ENCODE measurements around the gene ABHD8. TPM values are rescaled to one million over a fixed set of nuclear protein-coding genes. Genes with fewer than 3 reads are reported as not detected.

The ABHD8 gene
- total and polyA plus RNA-seq, 2 of the 13 experiments (the other 11 are each of a cell fraction or from before 2014, with no cell fraction given) = 6.3 to 7.2 TPM

DNA sequence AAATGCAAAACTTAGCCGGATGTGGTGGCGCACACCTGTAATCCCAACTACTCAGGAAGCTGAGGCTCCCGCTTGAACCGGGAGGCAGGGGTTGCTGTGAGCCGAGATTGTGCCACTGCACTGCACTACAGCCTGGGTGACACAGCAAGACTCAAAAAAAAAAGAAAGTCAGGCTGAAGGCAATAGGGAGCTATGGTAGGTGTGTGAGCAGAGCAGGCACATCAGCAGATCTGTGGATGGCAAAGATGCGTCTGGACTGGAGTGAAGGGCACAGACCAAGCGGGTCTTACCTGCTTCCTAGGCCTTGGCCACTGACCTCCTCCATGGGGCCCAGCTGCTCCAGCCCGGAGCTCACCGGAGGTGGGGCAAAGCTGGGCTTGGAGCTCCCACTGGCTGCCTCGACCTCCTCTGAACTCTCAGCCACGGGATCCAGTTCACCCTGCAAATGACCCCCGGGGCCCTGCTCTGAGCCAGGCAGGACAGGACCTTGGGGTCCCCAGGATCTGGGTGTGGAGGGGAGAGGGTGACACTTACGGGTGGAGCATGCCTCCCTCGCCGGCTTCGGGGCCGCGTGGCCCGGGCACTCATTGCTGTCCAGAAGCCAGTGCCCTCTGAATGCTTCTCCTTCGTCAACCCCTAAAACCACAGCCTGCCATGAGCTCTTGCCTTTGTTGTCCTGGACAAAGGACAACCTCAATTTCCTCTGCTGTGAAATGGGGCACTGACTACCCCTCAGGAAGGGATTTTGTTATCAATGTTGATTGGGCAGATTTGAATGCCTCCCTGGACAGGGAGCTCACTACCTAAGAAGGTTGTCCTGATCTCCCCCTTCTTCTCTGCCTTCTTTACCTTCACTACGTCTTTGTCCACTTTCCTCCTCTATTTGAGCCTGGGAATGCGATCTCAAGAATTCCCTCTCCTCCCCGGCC lies 39.2 kb downstream of the ABHD8 start:
- no TSS peak for BruUV-seq (replicated peaks)
- CTCF ChIA-PET (ENCODE audit: low intra/inter-chr PET ratio, low total read pairs) = no interaction called here
- TF ChIP-seq ERF (CRISPR knock-in tag; IDR thresholded peaks at IDR 0.05) = 0 out of 2 replicates have a peak, but pooled peaks have one; percentile 5
- no peak for TF ChIP-seq PCBP2 (optimal IDR thresholded peaks at IDR 0.05; ENCODE audit: low read depth, low read length, poor library complexity, severe bottlenecking)
- no peak for TF ChIP-seq SOX5 (CRISPR knock-in tag; IDR thresholded peaks at IDR 0.05; ENCODE audit: borderline replicate concordance)
- TF ChIP-seq ARID5B (CRISPR knock-in tag; IDR thresholded peaks at IDR 0.05) = no peak
- TF ChIP-seq ZFP36 (IDR thresholded peaks at IDR 0.05; ENCODE audit: borderline replicate concordance, low read depth, low read length, partially characterized antibody) = peak; percentile 83
- TF ChIP-seq, protein P1, sequence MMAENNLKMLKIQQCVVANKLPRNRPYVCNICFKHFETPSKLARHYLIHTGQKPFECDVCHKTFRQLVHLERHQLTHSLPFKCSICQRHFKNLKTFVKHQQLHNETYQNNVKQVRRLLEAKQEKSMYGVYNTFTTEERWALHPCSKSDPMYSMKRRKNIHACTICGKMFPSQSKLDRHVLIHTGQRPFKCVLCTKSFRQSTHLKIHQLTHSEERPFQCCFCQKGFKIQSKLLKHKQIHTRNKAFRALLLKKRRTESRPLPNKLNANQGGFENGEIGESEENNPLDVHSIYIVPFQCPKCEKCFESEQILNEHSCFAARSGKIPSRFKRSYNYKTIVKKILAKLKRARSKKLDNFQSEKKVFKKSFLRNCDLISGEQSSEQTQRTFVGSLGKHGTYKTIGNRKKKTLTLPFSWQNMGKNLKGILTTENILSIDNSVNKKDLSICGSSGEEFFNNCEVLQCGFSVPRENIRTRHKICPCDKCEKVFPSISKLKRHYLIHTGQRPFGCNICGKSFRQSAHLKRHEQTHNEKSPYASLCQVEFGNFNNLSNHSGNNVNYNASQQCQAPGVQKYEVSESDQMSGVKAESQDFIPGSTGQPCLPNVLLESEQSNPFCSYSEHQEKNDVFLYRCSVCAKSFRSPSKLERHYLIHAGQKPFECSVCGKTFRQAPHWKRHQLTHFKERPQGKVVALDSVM (CRISPR knock-in tag; IDR thresholded peaks at IDR 0.05) = no peak
- 0 out of 2 replicates have a peak, but pooled peaks have one; percentile 33 for TF ChIP-seq ZNF460 (CRISPR knock-in tag; IDR thresholded peaks at IDR 0.05; ENCODE audit: borderline replicate concordance)
- no peak for TF ChIP-seq ZSCAN30 (CRISPR knock-in tag; IDR thresholded peaks at IDR 0.05)
- TF ChIP-seq TOPORS (CRISPR knock-in tag; IDR thresholded peaks at IDR 0.05) = no peak
- no peak for TF ChIP-seq DNMT3B (CRISPR knock-in tag; conservative IDR thresholded peaks at IDR 0.05)
- no peak for TF ChIP-seq ZFP36L1 (CRISPR knock-in tag; IDR thresholded peaks at IDR 0.05)
- TF ChIP-seq ZNF768 (CRISPR knock-in tag; IDR thresholded peaks at IDR 0.05) = no peak

More for the DNA sequence above, 39.2 kb downstream of the ABHD8 start:
- Histone ChIP-seq H4K20me1 (ENCODE audit: insufficient read depth, low read length) (no peaks in the 10 kb centered on the region), H3K27me3 (ENCODE audit: control insufficient read depth in 1 of 2, insufficient read depth in 2 of 2, low read length in 2 of 2) (peaks cover 0 to 6% of the 10 kb centered on the region in 2 experiments; a peak in 2 of 5 replicates), H3K9ac (ENCODE audit: insufficient read depth, low read depth, low read length) (peak overlapping the region; percentile 42; the same call in 1 of the 2 replicates), H3K79me2 (ENCODE audit: insufficient read depth, low read length) (peaks cover 13% of the 10 kb centered on the region), H3K9me3 (ENCODE audit: low read length) (no peaks in the 10 kb centered on the region), H3K27ac (ENCODE audit: extremely low read length, insufficient read depth, low read length) (no peak overlapping the region), H3K36me3 (replicated peaks in 1 of 2; ENCODE audit: control insufficient read depth in 1 of 2, insufficient read depth in 2 of 2, low read length in 2 of 2) (peaks cover 0 to 4% of the 10 kb centered on the region in 2 experiments; a peak in 1 of 5 replicates), H2AFZ (ENCODE audit: low read length) (no peak overlapping the region), H3K4me3 (replicated peaks in 1 of 3; ENCODE audit: insufficient read depth in 1 of 3, low read depth in 2 of 3, low read length in 3 of 3) (peak overlapping the region in 2 of 3 experiments; percentile 9 to 27; a peak in 2 of 6 replicates), H3K4me2 (ENCODE audit: low read depth, low read length) (peak overlapping the region; percentile 54), H3K4me1 (ENCODE audit: insufficient read depth, low read length) (peaks cover 66% of the 10 kb centered on the region)
- DNase-seq (ENCODE audit: low spot score) (no peak), ATAC-seq (no peak), FAIRE-seq (no peak)
- intact Hi-C loops (cut with micrococcal nuclease; ENCODE audit: unreplicated experiment) (no loop called here), in situ Hi-C loops (cut with HindIII; ENCODE audit: extremely low pct_ligation_motif_present, low pct_unique_long_range_greater_than_20kb) (no loop called here)
- POLR2A ChIA-PET = interaction anchor here (1.4 to 3.4 kb wide), 4 partner anchors 9 to 49 kb away, joined by 5 to 13 read pairs (median 6); partner anchors contain the start of gene USE1
- WGBS (ENCODE audit: low lambda C conversion rate) = 68% methylated on average over 18 of the region's 23 CpGs
